Measurements from ENCODE around the gene SLC35E3.

- TF ChIP-seq CREB1 (CRISPR knock-in tag; IDR thresholded peaks at IDR 0.05; ENCODE audit: low read depth) (no peak), REST (IDR thresholded peaks at IDR 0.05; ENCODE audit: unreplicated experiment) (no peak), CTCF (conservative IDR thresholded peaks at IDR 0.05; ENCODE audit: low read depth in 2 of 2) (no peak), ETS1 (IDR thresholded peaks at IDR 0.05) (no peak), NANOG (IDR thresholded peaks at IDR 0.05; ENCODE audit: borderline replicate concordance) (no peak)
These were observed 20.7 kb downstream of the SLC35E3 start for GRCh38 chr12:68766646-68767045.

Data from GM23338 (cell line).